NCI-H146 (cell line): ENCODE results near the gene FAM83F.
"Not testable (repeated sequence)": the region's sequence is repeated elsewhere in the genome, so short reads cannot be mapped to it uniquely, and the experiment has no call there.

Experiments
- DNase-seq: peaks from one replicate; lab custom pipeline; 2025; lab: John Stamatoyannopoulos, UW

FAM83F gene

DNA sequence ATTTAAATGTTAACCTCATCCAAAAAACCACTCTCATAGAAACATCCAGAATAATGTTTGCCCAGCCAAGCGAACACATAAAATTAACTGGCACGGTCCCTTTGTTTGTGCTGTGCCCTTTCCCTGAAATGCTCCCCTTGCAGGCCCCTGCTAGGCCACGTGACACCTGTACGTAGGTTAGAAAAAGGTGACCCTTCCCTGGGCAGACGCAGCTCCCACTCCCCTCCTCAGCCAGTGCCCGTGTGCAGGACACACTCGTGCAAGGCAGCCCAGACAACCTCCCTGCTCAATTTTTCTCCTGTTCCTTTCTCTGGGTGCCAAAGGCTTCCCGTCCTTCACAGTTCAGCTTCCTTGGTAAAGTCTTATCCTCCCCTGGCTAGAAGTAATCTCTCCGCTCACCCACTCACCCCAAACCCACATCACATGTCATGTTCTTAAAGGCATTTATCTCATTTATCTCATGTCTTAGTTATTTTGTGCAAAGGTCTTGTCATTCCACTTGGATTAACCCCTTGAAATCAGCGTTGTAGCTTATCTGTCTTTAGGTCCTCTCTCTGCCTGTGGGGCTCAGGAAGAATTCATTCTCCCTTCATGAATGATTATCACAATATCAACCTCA lies 20.7 kb downstream of the FAM83F start:
- no peak for DNase-seq

DNA sequence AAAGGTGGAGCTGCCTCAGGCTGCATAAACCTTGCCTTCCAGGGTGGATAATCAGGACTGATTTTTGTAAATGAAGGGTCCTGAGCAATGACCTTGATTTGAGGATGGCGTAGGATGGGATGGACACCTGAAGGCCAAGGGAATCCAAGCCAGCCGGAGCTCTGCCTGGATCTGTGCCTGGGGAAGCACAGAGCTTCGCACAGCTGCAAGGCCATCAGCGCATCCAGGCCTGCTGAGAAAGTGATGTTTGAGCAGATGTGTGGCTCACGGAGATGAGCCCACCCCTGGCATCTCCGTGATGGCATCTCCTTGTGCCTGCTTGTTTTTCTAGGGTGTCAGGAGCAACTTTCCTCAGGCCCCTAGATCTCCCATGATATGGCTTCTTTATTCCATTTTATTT lies 23.3 kb downstream of the FAM83F start:
- DNase-seq, result no peak

DNA sequence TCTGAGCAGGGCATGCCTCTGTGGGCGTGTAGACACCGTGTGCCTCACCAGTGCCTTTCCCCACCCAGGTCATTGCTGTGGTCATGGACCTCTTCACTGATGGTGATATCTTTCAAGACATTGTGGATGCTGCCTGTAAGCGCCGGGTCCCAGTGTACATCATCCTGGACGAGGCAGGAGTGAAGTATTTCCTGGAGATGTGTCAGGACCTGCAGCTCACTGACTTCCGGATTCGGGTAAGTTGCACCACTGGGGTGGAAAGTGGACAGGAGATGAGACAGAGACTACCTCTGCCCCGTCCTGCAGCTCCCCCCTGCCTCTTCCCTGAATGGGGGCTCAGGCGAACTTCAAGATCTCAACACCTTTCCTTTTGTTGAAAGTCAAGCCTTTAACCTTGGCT lies 24.3 kb downstream of the FAM83F start:
- DNase-seq, result no peak

DNA sequence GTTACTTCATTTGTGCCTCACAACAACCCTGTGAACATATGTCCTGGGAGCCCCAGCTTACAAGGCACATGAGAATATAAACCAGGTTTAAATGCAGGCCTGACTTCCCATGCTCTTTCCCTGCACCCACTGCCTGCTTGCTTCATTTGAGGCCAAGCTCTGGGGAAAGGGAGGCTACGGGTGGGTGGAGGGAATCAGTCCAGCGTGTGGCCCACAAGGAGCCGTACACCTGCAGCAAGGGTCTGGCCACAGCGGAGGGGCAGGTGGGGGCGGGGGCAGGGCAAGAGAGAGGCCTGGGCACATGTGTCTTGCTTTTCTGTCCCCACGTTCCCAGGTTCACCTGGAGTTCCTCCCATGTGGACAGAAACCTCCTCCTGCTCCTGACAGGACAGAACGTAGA lies 26.2 kb downstream of the FAM83F start:
- DNase-seq, result no peak

DNA sequence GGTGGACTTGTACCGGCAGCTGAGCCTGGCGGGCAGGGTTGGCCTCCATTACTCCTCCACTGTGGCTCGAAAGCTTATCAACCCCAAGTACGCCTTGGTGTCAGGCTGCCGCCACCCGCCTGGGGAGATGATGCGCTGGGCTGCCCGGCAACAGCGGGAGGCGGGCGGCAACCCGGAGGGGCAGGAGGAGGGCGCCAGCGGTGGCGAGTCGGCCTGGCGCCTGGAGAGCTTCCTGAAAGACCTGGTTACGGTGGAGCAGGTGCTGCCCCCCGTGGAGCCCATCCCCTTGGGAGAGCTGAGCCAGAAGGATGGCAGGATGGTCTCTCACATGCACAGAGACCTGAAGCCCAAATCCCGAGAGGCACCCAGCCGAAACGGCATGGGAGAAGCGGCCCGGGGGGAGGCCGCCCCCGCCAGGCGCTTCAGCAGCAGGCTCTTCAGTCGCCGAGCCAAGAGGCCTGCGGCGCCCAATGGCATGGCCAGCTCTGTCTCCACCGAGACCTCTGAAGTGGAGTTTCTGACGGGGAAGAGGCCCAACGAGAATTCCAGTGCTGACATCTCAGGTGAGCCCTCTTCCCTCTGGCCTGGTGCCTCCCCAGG lies 26.7 kb downstream of the FAM83F start:
- peak; percentile 43 for DNase-seq

DNA sequence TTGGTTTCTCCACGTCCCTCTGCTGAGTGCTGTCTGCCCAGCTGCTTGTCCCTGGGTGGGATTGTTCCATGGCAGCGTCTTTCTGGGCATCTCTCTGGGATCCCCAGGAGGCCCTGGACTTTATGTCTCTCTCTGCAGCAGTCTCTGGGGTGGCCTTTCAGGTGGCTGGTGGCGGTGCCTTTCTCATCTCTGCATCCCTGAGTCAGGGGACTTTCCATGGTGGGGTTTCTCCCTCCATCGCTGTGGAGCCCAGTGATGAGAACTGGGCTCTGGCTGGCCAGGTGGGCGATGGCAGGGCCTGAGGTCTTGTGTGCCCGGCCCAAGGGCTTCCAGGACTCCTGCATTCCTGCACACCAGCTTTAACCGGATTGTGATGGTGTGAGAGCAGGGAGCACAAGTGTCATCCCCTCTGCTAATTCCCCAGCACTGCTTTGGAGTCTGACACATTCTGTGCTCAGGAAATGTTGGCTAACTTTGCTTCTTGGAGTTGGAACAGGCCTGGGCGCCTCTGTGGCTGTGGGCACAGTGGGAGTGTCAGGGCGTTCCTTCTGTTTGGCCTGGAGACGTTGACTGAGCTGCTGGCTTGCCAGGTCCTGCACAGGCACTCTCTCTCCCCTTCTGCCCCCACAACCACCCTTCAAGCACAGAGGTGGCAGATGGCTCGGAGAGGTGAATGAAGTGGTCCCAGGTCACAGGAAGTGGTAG lies 27.9 kb downstream of the FAM83F start:
- DNase-seq, result no peak

DNA sequence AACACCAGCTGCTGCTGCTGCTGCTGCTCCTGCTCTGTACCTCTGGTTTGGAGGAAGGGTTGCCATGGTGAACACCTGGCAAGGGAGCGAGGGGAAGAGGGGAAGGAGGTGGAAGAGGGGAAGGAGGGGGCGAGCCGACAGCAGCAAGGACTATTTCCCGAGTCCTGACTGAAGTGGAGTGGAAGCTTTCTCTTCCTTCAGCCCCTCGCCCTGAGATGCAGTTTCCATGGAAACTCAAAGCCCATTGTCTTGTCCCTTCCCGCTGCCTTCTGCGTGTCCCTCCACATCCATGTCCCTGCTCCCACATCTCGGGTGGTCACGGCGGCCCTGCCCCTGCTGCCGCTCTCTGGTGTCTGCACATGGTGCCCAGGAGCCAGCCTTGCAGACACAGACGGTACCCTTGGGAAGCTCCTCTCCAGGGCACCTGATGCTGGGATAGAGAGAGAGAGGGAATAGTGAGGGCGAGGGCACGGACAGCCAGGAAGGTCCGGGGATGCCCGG lies 28.6 kb downstream of the FAM83F start:
- no peak for DNase-seq

DNA sequence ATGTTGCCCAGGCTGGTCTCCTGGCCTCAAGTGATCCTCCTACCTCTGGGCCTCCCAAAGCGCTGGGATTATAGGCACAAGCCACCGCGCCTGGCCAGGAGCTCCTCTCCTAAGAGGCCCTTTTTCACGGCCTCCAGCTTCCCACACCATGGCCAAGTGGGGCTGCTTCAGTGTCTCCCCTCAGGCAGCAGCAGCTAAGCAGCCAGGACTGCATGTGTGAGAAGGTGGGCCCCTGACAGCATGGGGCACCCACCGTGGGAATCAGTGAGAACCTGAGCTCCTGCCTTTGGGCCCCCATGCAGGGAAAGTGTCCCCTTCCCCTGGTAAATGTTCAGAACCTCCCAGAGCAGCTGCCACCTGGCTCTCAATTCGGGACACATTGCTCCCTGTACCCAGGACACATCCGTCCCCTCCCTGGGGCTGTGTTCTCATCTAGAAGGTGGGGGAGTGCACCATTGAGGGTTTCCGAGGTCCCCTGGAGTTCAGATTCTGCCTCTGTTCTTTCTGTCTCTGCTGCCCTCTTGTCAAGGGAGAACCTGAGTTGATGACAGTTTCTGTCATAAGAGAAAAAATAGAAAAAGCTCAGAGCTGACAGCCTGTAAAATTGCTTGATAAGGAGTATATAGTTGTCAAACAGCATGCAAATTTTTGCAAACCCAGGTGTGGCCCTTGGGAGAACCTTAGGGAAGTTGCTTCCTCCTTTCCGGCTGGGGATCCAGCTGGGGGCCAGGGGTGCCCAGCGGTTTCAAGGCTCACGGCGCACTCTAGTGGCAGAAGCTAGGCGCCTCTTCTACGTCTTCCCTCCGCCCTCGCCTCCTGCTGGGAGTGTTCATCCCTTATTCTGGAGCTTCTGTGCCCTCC lies 29.7 kb downstream of the FAM83F start:
- peak; percentile 60 for DNase-seq

DNA sequence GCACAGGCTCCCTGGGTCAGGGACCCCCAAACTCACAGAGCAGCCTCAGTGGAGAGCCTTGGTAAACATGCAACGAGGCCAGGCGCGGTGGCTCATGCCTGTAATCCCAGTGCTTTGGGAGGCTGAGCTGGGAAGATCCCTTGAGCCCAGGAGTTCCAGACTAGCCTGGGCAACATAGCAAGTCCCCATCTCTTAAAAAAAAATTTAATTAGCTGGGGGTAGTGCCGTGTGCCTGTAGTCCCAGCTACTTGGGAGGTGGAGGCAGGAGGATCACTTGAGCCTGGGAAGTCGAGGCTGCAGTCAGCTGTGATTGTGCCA lies 30.3 kb downstream of the FAM83F start:
- not testable (repeated sequence) for DNase-seq

DNA sequence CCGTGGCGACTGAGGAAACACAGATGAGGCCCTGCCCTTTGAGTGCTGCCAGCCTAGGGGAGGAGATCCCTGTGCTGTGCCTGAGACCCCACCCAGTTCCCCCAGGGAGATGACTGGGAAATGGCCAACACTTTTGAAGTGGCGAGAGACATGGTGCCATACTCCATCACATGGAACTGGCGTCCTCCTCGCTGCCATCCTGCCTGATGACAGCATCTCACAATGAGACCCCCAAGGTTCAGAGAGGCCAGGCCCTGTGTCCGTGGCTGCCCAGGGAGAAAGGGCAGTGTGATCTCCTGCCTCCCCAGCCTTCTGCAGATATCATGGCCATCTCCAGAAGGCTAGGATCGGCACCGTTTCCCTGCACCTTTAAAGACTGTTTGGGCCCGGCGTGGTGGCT lies 31.1 kb downstream of the FAM83F start:
- DNase-seq, result no peak

DNA sequence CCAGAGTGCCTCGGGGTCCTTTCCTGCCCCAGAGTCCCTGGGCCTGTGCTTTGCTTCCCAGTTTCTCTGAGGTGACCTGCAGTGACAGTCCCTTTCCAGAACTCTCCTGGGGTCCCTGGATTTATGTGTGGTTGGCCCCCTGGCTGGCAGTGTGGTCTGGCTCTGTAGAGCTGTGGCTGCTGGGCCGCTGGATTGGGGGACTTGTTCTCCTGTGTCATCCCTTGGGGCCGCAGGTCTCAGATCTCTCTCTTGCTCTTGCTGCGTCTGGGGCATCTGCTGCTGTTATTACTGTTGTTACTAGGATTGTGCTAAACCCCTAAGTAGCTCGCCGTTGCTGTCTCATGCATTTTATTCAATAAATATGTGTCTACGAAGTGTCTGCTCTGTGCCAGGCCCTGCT lies 31.9 kb downstream of the FAM83F start:
- no peak for DNase-seq

DNA sequence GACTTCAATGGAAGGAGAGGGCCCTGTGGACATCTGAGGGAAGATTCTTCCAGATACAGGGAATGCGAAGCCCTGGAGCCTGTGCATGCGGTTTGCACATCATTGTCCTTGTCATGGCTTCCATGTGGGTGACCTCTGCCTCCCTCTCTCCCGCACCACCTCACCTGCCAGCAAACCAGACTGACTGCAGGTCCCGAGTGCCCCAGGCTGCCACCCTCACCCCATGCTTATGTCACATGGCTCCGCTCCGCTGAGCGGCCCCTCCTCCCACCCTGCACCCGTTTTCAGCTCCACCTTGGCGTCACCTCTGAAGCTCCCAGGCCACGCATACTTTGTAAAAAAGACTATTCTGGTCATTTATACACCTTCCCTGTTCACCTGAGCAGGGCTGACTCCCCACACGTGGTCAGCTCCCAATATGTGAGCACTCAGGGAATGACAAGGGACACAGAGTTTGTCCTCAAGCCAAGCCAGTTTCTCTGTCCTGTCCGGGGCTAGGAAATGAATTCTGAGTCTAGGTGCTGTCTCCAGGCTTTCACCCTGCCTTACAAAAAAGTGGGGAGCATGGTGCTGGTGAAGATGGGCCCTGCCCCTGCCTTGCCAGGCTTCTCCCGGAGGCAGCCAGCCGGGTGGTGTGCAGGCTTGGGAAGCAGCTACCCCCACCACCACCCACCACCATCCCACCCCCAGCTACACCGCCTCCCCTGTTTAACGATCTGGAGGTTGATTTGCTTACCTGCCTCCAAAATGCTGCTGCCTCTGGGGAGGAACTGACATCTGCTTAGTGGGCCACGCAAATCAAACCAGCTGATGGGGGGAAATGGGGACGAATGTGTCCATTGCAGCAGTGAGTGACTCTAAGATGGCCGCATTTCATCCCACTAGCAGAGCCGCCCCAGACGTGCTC lies 32.7 kb downstream of the FAM83F start:
- DNase-seq, result no peak

DNA sequence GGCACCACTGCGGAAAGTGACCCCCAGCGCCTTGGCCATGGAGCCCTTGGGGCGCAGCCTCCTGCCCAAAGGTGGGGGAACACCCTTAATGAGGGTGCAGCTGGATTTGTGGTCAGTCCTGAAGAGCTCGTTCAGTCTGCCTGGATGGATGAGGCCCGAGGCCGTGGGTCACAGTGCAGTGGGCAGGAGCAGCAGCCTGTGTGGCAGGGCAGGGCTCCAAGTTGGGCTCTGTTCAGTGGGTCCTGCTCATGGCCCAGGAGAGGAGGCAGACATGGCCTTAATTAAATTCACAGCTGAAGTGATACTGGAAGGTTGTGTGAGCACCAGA lies 33.3 kb downstream of the FAM83F start:
- no peak for DNase-seq

DNA sequence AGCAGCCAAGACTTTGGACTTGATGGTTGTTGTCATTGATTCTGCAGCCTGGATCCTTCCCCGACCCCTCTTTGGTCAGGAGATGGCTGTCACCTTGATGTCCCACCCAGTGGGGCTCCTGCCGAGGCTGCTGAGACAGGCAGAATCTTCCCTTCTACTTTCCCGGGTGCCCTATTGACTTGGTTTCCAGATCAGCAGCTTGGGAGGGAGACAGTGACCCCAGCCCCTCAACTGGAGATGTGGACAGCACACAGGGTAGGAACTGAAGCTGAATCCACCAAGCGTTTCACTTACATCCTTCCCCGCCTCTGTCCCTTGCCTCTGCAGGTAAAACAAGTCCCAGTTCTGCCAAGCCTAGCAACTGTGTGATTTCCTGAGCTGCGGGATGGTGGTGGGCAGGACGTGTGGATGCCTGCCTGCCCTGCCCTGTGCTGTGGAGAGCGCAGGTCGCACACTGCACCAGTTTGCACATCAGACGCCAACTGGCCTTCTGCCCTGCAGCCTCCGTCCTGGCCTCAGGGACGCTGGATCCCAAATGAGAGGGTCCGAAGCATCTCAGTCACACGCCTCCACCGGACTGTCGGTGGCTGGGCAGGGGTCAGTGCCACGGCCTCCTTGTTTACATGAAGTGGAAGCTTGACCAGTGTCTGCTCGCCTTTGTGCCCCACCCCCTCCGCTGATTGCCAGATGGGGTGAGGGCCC lies 34.6 kb downstream of the FAM83F start:
- no peak for DNase-seq

DNA sequence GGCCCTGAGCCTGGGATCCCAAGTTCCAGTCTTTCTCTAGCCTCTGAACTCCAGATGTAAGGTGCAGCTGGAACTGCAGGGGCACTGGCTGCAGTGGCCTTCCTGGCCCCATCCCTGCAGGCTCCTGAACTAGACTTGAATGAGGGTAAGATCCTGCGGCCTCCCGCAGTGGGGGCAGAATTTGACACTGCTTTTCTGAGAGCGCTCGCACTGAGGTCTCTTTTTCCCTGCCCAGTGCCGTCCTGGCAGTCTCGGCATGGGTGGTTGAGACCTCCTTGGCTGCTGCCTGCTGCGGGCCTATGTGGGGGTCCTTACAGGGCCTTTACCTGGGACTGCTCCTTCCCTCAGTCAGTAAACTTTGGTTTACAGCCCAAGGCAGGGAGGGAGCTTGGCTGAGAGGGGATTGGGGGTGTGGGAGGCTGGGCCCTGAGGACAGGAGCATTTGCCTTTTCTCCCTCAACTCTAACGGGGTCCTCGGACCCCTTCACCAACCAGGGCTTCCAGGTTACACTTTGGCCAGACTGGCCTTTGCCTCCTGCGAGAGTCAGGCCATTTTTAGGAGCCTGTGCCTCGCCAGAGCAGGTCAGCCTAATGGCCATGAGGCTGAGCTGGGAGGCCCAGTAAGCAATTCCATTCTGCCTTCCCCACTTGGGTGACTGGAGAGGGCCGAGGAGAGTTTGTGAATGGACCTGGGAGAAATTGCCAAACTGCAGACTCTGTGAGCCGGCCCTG lies 35.4 kb downstream of the FAM83F start:
- DNase-seq, result no peak

DNA sequence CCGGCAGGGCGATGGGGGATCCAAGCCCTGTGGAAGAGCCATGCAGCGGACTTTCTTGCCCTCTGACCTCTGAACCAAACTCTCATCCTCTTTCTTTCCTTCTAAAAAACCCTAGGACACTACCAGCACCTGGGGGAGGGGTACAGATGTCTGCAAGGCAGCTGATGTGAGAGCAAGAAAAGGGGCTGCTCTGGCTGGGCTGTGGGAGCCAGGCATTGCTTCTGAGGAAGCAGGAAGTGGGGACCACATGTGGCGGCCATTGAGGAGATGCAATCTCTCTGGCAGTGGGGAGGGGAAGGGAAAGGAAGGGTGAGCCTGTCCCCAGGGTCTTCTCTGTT lies 36.0 kb downstream of the FAM83F start:
- DNase-seq, result no peak

DNA sequence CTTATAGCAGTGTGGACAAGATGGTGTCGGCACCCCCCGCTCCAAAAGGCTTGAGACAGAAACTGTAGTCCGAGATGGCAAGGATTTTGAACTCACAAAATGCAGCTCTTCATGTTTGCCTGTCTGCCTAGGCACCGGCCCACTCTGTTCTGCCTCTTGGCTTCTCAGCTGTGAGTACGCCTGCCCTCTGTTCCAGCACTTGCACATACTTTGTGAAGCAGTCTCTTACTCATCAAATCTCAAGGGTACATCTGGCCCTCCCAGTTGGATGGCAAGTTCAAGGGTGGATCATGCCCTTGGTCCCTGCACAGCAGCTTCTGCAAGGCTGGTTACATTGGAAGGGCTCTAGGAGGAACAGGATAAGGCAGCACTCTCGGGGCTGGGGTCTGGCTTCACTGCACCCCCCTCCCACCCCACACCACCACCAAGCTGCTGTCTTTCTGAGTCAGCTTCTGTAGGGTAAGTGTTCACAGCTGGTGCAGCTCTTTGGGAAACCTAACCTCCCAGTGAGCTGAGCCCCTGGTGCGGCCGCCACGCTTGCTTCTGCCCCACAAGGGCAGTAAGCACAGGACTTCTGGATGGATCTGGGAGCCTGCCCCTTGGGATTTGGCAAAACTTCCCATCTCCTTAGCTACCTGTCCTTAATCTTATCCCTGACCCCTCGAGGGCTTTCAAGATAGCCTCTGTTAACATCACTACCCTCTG lies 37.2 kb downstream of the FAM83F start:
- no peak for DNase-seq

DNA sequence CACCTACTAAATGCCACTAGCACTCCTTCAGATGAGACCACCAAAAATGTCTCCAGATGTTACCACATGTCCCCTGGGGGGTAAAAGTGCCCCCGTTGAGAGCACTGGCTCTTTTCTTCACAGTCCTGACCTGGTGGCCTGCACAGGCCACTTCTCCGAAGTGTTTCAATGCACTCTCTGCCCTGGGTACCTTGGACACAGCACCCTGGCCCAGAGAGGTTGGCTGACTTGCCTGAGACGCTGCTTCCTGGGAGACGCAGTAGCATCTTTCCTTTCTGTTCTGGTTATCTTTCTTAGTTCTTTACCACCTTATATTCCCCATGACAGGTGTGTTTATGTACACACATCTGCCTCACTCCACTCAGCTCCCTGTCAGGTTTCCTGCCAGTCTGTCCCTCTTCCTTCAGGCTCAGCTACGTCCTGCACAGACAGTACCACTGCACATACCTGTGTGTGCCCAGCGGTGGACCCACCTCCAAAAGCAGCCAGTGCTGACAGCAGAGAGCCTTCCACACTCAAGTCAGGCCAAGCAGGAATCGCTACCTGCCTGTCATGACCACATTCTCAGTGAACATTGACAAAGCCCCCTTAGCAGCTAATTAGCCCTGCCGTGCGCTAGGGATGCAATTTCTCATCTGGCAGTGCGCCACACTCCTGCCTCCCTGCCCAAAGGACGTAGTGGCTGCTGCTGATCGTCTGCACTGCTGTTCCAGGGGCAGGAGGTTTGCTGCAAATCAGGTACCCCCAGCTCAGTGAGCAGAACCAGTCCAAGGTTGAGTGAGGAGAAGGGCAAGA lies 39.0 kb downstream of the FAM83F start:
- DNase-seq, result no peak

DNA sequence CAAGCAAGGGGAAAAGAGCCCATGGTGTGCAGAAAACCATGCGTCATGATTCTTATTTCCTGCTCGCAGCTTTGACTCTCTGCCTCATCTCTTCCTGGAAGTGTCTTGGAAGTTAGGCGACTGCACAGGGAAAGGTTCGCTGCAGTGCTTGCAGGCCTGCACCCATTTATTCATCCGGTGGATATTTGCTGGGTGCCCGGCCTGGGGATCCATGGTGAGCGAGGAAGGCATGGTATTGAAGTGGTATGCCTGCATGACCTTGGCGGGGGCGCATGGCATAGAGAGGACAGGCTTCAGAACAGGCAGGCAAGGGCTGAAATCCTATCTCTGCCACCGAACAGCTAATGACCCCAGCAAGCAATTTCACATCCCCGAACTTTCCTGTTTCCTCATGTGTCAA lies 40.6 kb downstream of the FAM83F start:
- DNase-seq, result no peak
